Adrenal gland (tissue), 5 donors: ENCODE measurements around the gene HLA-F.

Experiments used
- POLR2A ChIP-seq, 2 donors: fragments of 450-650 bp; IDR thresholded peaks; one replicate each; pipeline ENCODE4 v1.6.1; 2017; ENCODE audit warnings: antibody characterized with exemption in 2 of 2, mild to moderate bottlenecking in 2 of 2, moderate library complexity in 1 of 2
- TF ChIP-seq, protein P1 (sequence below), 6 experiments: fragments of 450-650 bp in 4 of 6; fragments of 200-600 bp in 2 of 6; sonication (generic) in 1 of 6; IDR thresholded peaks; 1 replicate in 5 of 6; 2 replicates in 1 of 6; pipeline versions ENCODE4 v1.5.1 to v1.8.0; 2016 to 2021; ENCODE audit warnings: antibody characterized with exemption in 6 of 6, mild to moderate bottlenecking in 2 of 6, moderate library complexity in 1 of 6
- donor health status: DM: no; HTN: no; CAD: no.

DNA sequence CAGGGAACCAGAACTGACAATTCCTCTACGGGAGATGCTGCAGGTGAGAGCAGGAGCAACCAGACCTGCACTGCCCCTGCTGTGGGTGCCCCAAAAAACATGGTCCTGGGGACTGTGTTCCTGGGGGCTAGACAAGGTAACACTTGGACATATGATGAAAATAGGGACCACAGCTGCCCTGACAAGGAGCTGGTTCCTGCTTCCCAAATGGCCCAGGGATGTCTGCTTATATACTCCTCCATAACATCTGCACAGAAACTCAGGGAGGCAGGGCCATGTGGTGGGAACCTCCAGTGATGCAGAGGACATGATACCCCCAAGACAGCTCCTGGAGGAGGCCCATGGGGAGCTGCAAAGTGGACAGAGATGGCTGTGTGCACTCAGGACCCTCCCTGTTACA, 19.8 kb downstream of the HLA-F start:
- TF ChIP-seq, protein P1, sequence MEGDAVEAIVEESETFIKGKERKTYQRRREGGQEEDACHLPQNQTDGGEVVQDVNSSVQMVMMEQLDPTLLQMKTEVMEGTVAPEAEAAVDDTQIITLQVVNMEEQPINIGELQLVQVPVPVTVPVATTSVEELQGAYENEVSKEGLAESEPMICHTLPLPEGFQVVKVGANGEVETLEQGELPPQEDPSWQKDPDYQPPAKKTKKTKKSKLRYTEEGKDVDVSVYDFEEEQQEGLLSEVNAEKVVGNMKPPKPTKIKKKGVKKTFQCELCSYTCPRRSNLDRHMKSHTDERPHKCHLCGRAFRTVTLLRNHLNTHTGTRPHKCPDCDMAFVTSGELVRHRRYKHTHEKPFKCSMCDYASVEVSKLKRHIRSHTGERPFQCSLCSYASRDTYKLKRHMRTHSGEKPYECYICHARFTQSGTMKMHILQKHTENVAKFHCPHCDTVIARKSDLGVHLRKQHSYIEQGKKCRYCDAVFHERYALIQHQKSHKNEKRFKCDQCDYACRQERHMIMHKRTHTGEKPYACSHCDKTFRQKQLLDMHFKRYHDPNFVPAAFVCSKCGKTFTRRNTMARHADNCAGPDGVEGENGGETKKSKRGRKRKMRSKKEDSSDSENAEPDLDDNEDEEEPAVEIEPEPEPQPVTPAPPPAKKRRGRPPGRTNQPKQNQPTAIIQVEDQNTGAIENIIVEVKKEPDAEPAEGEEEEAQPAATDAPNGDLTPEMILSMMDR (IDR thresholded peaks at IDR 0.05), result no peak
- no peak for TF ChIP-seq POLR2A (IDR thresholded peaks at IDR 0.05)
